ENCODE data around the gene OR5B21.

OR5B21 gene

GRCh38 chr11:58494101-58494500 lies 13.8 kb downstream of the OR5B21 start:
- DNase-seq (ENCODE audit: low read depth in 2 of 2, low spot score in 1 of 2), result no peak

- DNase-seq (ENCODE audit: low read depth in 2 of 2, low spot score in 1 of 2), result no peak
Measured at GRCh38 chr11:58493676-58494075, 14.2 kb downstream of the OR5B21 start.

- no peak for DNase-seq (ENCODE audit: low read depth in 2 of 2, low spot score in 1 of 2)
Measured at GRCh38 chr11:58490827-58491226, 17.1 kb downstream of the OR5B21 start.

- DNase-seq (ENCODE audit: low read depth in 2 of 2, low spot score in 1 of 2), result no peak
Measured at GRCh38 chr11:58487170-58487569, 20.7 kb downstream of the OR5B21 start.

- no peak for DNase-seq (ENCODE audit: low read depth in 2 of 2, low spot score in 1 of 2)
Measured at GRCh38 chr11:58485961-58486360, 21.9 kb downstream of the OR5B21 start.

GRCh38 chr11:58471892-58472291 lies 36.0 kb downstream of the OR5B21 start:
- DNase-seq (ENCODE audit: low read depth in 2 of 2, low spot score in 1 of 2), result no peak

- no peak for DNase-seq (ENCODE audit: low read depth in 2 of 2, low spot score in 1 of 2)
Measured at GRCh38 chr11:58466293-58466692, 41.6 kb downstream of the OR5B21 start.

- no peak for DNase-seq (ENCODE audit: low read depth in 2 of 2, low spot score in 1 of 2)
Measured at GRCh38 chr11:58465690-58466089, 42.2 kb downstream of the OR5B21 start.

Data from stimulated activated CD8-positive, alpha-beta memory T cell treated with anti-CD3 and anti-CD28 coated beads, Interleukin-4, amount 100 ng/mL, for 4 hours (primary cell).